Fibroblast of skin of left quadriceps (primary cell): ENCODE results near the gene KCNH2.
"Not testable (repeated sequence)": the region's sequence is repeated elsewhere in the genome, so short reads cannot be mapped to it uniquely, and the experiment has no call there.

Experiments used
- DNase-seq, 2 experiments: peaks; one replicate each; pipeline ENCODE4 v3.0.0-alpha.2; 2013; ENCODE audit warnings: low read depth in 2 of 2

Gene KCNH2

DNA sequence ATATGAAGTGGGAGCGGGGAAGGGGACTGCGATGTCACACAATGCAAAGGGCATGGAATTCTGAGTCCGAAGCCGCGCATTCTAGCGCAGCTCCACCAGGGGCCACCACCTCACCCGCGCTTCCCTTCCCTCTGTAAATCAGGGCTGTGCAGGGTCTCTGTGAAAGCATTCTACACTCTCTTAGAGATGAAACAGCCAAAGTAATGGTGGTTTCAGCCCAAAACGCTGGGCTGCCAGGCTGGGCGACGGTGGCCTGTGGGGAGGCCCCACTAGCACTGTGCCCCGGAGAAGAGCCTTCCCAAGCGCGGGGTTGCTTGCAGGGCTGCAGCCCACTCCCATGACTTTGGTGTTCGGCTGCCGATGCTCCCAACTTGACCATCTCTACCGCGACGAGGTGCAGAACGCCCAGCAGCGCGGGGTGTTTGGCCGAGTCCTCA is 34.8 kb upstream of the KCNH2 start:
- no peak for DNase-seq

DNA sequence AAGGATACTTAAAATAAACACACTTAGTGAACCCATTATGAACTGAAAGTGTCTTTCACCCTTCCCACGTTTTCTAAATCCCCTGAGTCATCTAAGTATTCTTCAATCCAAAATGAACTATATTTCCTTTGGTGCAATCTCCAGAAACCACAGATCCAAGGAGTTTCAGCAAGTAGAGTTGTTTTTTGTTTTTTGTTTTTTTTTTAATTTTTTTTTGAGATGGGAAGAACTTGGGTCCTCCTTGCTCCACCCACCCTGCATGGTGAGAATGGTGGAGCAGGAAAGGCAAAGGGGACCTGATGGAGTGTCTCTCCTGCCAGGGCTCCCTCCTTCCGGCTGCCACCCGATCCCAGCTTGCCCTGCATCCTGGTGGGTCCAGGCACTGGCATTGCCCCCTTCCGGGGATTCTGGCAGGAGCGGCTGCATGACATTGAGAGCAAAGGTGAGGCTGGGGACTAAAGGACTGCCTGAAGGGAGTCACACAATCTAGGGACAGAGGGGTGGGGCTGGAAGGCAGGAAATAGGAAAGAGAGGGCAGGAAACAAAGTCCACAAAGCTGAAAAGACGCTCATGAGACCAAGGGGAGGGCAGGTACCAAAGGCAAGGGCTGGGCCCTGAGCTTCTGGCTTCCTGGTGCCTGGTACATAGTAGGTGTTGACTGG is 34.0 kb upstream of the KCNH2 start:
- no peak for DNase-seq

DNA sequence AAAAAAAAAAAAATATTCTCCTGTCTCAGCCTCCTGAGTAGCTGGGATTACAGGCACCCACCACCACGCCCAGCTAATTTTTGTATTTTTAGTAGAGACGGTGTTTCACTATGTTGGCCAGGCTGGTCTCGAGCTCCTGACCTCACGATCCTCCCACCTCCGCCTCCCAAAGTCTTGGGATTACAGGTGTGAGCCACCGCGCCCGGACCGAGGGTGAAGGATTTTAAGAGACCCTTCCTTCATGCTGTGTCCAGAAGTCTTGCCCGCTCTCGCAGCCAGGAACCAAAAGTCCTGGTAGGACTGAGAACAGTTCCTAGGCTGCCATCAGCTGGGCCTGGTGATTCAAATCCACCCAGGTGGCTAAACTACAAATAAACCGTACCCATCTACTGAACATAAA is 33.5 kb upstream of the KCNH2 start:
- DNase-seq = not testable (repeated sequence)

DNA sequence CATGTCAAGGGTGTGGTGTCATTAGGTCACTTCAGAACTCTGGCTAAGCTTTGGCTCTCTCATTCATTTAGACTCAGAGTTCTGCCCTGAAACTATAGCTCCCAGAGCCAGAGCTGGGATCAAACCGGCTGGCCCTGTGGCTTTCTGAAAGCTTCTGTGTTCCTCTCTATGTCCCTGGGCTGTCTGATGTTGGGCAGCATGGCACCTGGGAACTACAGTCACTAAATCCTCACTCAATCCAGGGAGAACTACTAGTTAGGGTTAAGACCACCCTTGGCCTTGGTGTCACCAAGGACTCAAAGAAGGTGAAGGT is 32.9 kb upstream of the KCNH2 start:
- no peak for DNase-seq

DNA sequence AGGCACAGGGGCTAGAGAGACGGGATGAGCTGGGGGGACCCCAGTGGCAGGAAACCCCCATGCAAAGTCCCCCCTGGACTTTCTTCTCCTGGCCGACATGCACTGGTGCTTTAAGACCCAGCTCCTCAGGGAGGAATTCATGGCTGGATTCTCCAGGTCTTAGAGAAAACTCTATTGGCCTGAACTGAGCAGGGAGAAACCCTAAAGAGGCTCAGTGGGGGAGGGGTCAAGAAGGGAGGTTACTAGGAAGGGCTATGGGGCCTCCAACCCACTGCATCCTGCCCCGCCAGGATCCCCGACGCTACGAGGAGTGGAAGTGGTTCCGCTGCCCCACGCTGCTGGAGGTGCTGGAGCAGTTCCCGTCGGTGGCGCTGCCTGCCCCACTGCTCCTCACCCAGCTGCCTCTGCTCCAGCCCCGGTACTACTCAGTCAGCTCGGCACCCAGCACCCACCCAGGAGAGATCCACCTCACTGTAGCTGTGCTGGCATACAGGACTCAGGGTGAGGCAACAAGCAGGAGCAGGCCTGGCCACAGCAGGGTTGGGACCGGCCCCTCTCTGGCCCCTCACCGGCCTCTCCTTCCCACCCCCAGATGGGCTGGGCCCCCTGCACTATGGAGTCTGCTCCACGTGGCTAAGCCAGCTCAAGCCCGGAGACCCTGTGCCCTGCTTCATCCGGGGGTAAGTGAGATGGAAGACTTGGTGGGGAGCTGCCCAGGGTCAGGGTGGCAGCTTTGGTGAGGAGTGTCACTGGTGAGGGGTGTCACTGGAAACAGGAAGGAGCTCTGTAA is 32.4 kb upstream of the KCNH2 start:
- DNase-seq = peak in 1 of 2 experiments; percentile 40

DNA sequence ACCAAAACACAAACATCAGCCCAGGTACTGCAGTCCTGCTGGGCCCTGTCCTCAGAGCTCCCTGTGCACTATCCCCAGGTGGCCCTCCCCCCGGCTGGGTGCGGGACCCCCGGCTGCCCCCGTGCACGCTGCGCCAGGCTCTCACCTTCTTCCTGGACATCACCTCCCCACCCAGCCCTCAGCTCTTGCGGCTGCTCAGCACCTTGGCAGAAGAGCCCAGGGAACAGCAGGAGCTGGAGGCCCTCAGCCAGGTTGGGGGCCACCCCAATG is 31.9 kb upstream of the KCNH2 start:
- DNase-seq = no peak

DNA sequence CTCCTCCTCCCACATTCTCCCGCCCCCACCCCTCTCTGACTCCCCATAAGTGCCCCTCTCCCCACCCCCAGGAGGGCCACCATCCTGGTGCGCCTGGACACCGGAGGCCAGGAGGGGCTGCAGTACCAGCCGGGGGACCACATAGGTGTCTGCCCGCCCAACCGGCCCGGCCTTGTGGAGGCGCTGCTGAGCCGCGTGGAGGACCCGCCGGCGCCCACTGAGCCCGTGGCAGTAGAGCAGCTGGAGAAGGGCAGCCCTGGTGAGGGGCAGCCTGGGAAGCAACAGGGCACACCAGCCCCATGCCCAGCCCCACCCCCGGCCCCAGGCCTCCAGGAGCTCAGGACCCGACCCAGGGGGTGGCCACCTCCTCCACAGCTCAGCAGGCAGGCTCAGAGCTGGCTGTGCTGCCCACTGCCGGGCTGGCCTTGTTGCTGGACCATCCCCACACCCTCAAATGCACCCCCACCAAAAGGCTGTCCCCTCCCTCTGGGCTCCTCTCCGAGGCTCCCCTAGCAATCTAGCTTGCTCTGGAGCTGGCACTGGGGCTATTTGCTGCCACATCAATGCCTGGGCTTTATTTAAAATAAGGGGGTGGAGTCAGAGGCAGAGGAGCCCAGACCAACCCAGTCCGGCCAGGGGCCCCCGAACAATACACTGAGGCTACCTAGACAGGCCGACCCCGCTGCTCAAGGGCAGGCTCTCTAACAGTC is 31.4 kb upstream of the KCNH2 start:
- no peak for DNase-seq

DNA sequence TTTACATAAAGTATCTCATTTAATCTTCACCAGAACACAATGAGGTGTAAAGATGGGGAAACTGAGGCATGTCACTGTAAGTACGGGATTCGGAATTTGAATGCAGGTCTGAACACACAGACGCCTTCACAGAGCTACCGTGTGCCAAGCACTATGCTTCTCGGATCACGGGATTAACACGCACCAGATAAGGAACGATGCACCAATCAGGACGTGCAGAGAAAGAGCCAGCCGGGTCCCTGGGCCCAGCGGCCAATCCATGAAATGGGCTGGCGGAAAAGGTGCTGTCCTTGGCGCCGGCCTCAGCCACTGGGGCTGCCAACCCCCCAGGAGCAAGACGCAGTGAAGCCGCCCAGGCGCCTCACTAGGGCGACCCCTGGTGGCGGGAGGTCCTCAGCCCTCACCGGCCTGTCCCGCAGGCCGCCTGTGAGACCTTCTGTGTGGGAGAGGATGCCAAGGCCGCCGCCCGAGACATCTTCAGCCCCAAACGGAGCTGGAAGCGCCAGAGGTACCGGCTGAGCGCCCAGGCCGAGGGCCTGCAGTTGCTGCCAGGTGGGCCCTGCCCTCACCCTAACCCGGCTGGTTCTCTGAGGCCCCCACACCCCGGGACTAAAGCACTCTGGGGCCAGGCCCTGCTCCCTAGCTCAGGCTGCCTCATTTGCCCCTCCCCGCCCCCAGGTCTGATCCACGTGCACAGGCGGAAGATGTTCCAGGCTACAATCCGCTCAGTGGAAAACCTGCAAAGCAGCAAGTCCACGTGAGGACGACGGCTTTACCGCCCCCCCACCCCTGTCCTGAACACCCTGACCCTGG is 30.6 kb upstream of the KCNH2 start:
- DNase-seq = no peak

DNA sequence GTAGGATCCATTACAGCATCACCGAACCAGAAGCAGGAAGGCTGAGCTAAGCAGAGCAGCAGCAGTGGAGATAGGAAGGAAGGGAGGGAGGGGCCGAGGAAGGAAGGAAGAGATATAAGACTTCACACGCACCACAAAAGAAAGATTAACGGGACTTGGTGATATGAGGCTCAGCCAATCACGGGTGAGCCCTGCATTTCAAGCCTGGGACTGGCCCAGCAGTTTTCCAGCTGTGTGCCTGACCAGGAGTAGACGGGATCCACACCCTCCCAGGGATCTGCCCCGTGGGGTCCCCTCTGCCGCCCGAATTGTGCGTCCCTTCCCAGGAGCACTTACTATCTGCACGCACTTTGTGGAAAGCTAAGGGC is 30.0 kb upstream of the KCNH2 start:
- no peak for DNase-seq

DNA sequence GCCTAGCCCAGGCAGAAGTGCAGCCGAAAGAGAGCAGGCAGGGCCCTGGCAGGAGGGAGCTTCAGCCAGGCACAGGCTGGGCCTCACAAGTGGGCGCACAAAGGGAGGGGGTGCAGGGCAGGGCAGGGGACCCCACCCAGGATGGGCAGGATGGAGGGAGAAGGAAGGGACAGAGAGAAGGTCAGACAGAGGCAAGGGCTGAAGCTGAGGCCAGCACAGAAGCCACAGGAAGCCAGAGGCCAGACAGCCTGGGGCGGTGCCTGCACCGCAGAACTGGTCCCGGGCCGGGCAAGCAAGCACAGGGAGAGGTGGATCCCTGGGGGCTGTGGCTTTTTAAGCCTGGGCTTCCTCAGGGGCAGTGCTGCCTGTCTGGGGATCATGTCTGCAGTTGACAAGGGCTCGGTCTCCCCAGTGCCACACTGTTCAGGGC is 29.4 kb upstream of the KCNH2 start:
- DNase-seq = no peak

DNA sequence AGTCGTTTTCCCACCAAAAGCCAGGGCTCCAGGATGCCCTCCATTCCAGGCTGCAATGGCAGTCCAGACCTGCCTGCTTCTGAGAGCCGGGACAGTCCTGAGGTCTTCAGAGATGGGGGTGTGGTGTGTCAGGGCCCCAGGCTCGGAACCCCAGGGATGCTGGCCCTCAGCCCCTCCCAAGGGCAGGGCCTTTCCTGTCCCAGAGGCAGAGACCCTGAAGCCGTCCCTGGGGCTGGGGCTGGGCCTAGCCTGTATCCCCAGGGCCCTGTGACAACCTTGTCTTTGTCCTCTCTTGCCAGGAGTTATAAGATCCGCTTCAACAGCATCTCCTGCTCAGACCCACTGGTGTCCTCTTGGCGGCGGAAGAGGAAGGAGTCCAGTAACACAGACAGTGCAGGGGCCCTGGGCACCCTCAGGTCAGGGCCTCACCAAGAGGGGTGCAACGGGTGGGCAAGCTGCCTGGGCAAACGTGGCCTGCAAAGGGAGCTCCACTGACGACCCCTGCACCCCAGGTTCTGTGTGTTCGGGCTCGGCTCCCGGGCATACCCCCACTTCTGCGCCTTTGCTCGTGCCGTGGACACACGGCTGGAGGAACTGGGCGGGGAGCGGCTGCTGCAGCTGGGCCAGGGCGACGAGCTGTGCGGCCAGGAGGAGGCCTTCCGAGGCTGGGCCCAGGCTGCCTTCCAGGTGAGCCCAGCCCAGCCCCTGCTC is 28.6 kb upstream of the KCNH2 start:
- DNase-seq = no peak

DNA sequence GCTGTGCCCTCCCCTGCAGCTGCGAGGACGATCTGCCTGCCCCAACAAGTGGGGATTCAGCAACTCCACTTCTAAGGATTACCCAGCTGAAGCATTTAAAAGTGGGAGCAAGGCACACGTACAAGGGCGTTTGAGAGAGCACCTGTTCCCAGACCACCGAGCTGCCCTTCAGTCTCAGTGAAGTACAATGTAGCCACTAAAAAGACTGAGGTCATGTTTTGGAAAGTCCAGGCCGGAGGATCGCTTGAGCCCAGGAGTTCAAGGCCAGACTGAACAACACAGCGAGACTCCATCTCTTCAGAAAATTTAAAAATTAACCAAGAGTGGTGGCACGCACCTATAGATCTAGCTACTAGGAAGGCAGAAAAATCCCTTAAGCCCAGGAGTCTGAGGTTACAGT is 27.4 kb upstream of the KCNH2 start:
- DNase-seq = no peak

DNA sequence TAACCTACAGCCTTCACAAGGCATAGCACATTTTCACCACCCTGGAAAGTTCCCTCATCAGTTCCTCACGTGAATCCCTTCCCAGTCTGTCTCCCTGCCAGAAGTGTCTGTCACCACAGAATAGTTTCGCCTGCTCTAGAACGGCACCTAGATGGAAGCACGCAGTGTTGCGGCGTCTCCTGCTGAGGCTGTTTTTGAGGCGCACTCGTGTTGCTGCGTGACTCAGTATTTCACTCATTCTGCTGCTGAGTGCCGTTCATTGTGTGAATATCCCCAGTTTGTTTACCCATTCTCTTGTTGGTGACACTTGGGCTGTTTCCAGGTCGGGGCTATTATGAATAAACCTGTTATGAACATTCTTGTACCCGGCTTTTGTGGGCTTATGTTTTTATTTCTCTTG is 25.5 kb upstream of the KCNH2 start:
- no peak for DNase-seq

DNA sequence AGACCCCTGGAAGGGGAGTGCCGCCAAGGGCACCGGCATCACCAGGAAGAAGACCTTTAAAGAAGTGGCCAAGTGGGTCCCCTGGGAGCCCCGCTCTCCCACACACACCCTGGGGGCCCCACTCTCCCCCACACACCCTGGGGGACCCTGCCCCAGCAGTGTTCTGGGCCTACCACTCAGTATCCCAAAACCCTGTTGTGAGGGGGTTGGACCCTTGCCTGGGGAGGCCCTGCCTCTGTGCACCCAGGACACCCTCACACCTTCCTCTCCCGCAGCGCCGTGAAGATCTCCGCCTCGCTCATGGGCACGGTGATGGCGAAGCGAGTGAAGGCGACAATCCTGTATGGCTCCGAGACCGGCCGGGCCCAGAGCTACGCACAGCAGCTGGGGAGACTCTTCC is 23.4 kb upstream of the KCNH2 start:
- no peak for DNase-seq

DNA sequence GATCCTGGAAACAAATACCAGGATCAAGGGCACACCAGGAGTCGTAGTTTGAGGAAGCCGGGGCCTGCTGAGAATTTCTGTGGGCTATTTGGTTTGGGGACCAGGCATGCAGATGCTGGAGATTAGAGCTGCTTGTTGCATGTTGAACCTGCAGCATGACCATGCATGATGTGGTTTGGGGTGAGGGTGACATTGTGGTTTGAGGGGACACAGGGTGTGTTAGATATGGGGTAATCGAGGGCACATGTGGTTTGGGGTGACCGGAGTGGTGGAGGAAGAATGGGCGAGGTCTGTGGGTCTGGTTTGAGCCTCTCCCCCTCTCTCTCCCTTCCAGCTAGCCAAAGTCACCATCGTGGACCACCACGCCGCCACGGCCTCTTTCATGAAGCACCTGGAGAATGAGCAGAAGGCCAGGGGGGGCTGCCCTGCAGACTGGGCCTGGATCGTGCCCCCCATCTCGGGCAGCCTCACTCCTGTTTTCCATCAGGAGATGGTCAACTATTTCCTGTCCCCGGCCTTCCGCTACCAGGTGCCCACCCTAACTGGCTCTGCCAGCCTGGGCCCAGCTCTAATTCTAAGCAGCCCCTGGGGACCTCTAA is 22.9 kb upstream of the KCNH2 start:
- no peak for DNase-seq

DNA sequence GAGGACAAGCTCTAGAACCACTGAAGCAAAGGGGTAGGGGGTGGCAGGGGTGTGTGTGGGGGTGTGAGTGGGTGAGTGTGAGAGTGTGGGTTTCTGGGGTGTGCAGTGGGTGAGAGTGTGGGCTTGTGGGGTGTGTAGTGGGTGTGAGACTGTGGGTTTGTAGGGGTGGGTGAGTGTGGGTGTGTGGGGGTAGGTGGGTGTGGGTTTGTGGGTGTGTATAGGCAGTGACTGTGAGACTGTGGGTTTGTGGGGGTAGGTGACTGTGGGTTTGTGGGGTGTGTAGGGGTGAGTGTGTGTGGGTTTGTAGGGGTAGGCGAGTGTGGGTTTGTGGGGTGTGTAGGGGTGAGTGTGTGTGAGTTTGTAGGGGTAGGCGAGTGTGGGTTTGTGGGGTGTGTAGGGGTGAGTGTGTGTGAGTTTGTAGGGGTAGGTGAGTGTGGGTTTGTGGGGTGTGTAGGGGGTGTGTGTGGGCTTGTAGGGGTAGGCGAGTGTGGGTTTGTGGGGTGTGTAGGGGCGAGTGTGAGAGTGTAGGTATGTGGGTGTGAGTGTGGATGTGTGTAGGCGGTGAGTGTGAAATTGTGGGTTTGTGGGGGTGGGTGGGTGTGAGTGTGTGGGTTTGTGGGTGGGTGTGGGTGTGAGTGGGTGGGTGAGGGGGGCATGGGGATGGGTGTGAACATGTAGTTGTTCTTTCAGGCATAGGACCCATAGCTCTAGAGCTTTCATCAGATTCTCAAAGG is 21.5 kb upstream of the KCNH2 start:
- no peak for DNase-seq

DNA sequence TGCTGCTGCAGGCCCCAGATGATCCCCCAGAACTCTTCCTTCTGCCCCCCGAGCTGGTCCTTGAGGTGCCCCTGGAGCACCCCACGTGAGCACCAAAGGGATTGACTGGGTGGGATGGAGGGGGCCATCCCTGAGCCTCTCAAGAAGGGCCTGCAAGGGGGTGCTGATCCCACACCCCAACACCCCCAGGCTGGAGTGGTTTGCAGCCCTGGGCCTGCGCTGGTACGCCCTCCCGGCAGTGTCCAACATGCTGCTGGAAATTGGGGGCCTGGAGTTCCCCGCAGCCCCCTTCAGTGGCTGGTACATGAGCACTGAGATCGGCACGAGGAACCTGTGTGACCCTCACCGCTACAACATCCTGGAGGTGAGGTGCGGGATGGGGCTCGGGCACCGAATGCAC is 20.9 kb upstream of the KCNH2 start:
- no peak for DNase-seq

DNA sequence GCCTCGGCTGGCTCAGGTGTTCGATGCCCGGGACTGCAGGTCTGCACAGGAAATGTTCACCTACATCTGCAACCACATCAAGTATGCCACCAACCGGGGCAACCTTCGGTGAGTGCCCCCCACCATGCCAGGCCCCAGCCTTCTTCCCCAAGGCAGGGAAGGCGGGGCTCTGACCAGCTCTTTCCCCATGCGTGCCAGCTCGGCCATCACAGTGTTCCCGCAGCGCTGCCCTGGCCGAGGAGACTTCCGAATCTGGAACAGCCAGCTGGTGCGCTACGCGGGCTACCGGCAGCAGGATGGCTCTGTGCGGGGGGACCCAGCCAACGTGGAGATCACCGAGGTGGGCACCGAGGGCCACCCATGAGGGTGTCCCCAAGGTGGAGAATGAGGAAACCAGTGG is 20.2 kb upstream of the KCNH2 start:
- DNase-seq = no peak

DNA sequence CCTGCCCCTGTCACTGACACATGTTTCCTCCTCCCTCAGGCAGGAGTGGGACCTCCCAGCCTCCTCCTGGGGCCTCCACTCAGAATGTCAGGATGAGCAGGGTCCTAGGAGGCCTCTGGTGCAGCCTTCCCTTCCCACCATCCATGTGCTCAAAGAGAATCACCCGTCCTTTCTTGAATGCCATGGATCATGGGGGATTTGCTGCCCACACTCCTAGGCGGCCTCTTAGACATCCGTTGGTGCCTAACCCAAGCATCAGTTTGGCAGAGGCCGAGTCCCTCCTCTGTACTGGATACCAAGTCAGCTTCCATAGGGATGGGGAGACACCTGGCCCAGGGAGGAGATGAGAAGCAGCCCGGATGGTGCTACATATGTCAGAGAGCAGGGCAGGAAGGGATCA is 19.7 kb upstream of the KCNH2 start:
- no peak for DNase-seq

DNA sequence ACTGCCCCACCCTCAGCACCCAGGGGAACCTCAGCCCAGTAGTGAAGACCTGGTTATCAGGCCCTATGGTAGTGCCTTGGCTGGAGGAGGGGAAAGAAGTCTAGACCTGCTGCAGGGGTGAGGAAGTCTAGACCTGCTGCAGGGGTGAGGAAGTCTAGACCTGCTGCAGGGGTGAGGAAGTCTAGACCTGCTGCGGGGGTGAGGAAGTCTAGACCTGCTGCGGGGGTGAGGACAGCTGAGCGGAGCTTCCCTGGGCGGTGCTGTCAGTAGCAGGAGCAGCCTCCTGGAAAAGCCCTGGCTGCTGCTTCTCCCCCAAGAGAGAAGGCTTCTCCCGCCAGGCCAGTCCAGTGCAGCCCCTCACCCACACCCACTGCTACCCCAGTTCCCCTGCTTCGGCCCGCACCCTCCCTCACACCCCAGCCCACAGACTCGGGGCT is 19.0 kb upstream of the KCNH2 start:
- no peak for DNase-seq
